ENCODE measurements around the gene SMIM14.

DNA sequence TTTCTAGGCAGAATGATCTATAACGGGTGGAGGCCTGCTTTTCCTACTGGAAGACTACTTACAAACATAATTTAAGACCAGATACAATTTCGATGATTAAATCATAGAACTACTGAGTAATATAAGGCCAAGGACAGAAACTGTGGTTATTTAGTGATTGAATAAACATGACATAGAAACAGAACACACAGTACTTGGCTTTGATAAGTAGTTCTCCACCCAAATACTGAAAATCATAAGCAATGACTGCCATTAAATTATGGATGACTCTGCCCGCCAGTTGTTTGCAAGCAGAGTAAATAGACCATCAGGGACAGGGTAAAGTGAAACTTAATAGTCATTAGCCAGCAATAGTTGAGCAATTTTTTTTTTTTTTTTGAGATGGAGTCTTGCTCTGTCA is 17.2 kb upstream of the SMIM14 start:
- TF ChIP-seq POLR2A (IDR thresholded peaks at IDR 0.05), result no peak
- TF ChIP-seq, protein P1, sequence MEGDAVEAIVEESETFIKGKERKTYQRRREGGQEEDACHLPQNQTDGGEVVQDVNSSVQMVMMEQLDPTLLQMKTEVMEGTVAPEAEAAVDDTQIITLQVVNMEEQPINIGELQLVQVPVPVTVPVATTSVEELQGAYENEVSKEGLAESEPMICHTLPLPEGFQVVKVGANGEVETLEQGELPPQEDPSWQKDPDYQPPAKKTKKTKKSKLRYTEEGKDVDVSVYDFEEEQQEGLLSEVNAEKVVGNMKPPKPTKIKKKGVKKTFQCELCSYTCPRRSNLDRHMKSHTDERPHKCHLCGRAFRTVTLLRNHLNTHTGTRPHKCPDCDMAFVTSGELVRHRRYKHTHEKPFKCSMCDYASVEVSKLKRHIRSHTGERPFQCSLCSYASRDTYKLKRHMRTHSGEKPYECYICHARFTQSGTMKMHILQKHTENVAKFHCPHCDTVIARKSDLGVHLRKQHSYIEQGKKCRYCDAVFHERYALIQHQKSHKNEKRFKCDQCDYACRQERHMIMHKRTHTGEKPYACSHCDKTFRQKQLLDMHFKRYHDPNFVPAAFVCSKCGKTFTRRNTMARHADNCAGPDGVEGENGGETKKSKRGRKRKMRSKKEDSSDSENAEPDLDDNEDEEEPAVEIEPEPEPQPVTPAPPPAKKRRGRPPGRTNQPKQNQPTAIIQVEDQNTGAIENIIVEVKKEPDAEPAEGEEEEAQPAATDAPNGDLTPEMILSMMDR (IDR thresholded peaks at IDR 0.05), result no peak

Data from lower leg skin (tissue), 3 donors.